Activated gamma-delta T cell (primary cell): ENCODE data around the gene RAP2B.

ENCODE experiments used
- DNase-seq: peaks from one replicate; lab custom pipeline; 2025; lab: John Stamatoyannopoulos, UW

Gene RAP2B

DNA sequence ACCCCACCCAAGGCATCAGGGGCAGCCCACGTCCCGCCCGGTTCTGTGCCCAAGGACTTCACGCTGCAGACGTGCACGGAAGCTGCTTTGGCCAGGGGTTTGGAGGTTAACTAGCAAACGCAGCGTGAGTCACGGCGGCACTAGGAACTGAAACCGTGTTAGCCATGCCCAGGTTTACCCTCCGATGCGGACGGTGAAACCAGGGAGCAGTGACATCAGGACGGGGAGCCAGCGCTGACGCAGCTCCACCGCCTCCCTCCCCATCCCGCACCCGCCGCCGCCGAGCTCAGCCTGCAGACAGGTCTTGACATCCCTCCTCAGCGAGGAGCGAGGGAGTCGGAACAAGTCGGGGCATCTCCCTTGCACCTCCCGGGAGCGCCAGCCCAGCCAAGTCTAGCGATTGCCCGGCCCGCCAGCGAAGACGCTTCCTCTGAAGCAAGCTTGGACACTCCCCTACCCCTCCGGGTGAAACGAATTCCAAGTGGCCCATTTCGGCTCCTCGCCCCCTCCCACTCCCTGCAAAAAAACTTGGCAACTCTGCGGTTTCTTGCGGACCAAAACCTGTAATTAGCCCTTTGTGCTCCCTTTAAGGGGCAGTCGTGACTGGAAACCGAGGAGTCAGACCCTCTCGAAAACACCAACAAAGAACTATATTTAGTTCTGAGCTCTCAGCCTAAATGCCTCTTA, 1.4 kb upstream of the RAP2B start:
- peak; percentile 74 for DNase-seq

DNA sequence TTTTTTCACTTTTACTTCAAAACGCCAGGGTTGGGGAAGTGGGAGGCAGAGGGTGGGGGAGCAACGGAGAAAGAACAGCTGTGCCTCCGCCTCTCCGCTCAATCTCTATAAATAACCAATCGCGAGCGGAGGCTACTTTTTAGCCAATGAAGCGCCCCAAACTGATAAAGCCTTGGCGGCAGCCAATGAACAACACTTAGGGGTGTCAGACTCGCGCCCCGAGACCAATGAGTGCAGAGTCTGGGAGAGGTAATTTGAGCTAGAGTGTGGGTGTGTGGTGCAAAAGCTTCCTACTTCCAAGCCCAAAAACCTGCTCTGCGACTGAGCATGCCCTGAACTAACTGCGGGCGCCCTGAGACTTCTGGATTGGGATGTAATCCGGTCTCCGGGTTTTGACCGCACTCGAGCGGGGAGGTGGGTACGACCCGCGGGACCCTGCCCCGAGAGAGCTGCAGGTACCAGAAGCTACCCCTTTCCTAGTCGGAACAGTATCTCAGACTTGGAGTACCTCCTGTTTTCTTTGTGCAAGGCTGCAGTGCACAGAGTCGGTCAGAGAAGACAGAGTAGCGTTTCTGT, 800 bp upstream of the RAP2B start:
- DNase-seq: peak; percentile 35

DNA sequence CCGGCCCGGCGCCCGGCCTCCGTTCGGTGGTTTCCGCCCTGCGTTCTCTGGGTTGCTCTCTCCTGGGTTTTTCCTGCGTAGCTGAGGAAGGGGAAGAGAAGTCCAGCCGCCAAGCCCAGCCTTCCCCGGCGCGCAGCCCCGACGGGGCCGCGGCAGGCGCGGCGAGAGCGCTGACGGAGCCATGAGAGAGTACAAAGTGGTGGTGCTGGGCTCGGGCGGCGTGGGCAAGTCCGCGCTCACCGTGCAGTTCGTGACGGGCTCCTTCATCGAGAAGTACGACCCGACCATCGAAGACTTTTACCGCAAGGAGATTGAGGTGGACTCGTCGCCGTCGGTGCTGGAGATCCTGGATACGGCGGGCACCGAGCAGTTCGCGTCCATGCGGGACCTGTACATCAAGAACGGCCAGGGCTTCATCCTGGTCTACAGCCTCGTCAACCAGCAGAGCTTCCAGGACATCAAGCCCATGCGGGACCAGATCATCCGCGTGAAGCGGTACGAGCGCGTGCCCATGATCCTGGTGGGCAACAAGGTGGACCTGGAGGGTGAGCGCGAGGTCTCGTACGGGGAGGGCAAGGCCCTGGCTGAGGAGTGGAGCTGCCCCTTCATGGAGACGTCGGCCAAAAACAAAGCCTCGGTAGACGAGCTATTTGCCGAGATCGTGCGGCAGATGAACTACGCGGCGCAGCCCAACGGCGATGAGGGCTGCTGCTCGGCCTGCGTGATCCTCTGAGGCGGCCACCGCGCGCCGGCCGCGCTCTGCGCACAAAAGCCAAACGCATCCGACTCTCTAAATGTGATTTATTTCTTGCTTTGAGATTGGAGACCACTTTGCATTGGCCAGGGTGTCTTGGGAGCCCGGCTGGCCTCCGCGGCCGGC, 727 bp downstream of the RAP2B start:
- DNase-seq: peak; percentile 43

DNA sequence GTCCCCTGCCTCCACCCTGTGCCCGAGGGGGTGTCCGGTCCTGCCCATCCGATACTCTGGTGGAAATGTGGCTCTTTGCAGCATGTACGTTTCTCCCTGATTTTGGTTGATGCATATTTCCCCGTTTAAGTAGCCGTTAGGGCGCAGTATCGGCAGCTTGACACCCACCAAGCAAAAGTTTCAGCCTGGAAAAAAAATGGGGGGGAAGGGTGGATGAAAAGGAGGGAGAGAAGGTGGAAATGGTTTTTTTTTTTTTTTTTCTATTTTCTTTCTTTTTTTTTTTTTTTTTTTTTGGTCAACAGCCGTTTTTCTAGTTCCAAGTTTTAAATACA, 1.3 kb downstream of the RAP2B start:
- no peak for DNase-seq

DNA sequence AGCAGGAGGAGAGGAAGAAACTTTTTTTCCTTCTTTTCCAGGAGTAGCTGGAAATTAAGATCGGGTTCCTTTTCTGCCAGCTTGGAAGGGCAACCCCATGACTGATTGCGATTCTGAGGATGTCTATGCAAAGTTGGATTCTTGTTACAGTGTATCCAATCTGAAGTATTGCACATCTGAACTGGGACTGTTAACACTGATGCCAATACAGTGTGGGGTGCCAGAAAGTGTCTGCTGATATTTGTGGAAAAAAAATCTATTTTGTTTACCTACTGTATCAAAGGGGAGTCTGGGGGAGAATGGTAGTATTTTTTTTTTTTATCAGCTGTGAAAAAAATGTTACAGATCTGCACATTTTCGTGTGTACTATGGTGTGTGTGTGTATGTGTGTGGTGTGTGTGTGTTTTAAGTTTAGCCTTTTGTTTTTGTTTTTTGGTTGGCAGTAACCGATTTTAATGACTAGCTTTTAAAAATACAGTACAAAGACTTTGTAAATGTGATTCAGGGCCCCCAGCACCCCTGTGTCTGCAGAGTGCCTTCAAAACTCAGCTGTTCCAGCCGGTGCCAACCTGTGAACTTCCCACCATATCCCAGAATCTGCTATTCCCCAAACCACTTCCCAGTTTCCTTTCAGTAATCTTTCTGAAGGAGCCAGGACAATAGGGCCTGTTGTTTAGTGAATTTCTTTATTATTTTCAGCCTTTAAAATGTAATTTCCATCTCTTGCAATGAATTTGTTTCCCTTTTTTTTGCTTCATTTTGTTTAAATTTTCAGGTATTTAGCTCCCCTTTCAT, 1.9 kb downstream of the RAP2B start:
- no peak for DNase-seq

DNA sequence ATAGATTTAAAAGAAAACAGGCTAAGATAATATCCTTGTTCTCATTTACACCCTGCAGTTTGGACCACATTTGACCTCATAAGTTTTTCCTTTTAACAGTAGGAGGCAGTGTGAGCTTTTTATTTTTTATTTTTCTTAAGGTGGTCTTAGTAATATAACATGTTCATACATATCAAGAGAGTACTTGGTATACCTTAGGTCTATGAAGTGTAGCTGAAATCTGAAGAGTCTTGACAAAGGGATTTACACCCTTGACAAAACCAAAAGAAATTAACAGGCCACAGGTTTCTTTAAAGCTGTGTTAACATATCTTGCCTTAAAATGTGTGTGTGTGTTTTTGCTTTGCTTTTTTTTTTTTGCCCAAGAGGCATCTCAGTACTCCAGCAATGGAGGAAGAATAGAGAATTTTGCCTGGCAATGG, 3.2 kb downstream of the RAP2B start:
- DNase-seq: no peak

DNA sequence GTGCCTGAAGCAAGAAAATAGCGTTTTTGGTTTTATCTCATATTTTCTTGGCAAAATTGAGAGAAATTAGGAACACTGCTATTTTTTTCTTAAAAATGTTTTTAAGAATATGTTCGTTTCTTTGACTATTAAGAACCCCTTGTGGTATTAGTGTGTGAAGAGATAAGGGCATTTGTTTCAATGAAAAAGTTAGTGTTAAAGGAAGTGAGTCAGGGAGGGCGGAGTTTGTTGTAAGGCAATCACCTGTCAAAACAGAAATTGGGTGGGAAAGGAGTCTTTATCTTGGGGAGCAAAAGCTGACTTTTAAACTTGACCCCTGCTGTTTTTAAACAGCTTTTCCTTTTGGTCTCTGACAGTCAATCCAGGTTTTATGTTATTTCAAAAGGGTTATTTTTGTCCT, 4.2 kb downstream of the RAP2B start:
- DNase-seq: no peak

DNA sequence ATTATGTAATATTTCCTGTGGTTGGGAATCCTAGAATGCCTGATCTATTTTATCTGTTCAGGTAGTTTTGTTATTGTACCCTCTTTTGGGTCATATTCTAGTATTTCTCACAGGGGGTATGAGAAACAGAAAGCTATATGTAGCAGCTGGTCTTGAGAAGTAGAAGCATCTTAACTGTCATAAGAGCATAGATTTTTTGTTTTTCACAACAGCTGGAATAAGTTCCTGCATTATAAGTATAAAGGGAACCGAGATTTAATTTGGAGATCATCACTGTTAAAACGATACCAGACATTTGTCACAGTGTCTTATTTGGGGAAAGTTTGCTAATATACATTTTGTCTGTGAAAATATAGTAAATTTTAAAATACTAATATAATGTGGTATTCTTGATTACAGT, 4.8 kb downstream of the RAP2B start:
- no peak for DNase-seq

DNA sequence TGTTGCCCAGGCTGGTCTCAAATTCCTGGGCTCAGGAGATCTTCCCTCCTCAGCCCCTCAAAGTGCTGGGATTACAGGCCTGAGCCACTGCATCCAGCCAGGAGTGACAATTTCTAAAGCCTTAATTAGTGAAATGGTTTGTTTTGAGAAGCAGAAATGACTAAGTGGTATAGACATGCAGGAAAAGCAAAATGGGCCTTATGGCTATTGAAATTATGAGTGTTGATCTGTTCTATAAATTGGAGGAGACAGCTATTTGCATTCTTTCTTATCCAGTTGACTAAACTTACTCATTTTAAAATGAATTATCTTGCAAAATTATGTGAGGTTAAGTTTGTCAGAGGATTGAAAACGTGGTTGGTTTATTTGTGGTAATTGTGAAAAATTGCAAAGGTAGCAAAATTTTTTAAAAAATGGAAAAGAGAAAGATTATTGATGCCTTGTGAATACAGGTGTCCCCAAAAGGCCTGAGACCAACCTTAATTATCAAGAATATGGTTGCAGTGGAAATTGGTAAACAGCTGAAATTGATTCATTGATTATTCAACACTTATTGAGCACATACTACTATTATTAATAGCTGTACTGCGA, 7.9 kb downstream of the RAP2B start:
- DNase-seq: no peak

DNA sequence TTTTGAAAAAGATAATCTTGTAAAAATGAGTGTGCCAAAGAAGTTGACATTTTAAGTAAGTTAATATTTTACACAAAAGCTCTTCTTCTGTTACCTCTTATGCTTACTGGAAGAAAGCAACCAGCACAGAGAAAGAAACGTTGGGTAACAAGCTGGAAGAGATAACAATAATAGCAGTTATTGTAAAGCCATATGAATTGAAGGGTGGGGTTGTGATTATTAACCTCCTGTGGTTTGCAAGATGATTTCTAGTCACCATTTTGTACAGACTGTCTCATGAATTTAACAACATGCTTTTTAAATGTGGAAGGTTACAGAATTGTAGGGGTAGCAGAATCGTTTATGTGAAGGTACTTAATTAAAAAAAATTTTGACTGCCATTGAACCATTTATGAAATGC, 9.2 kb downstream of the RAP2B start:
- no peak for DNase-seq

DNA sequence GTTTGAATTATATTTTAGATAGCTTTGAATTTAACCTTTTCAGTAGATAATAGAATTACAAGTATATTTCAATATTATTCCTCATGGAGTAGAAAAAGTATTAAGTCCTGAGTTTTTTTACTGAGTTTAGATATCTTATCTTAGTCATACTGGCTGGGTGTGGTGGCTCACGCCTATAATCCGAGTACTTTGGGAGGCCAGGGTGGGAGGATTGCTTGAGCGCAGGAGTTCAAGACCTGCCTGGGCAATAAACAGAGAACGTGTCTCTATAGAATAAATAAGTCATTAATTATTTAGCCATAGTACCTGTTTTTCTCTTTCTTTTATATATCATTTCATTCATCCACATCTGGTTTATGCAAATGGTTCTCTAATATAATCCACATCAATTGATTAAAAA, 9.9 kb downstream of the RAP2B start:
- no peak for DNase-seq

DNA sequence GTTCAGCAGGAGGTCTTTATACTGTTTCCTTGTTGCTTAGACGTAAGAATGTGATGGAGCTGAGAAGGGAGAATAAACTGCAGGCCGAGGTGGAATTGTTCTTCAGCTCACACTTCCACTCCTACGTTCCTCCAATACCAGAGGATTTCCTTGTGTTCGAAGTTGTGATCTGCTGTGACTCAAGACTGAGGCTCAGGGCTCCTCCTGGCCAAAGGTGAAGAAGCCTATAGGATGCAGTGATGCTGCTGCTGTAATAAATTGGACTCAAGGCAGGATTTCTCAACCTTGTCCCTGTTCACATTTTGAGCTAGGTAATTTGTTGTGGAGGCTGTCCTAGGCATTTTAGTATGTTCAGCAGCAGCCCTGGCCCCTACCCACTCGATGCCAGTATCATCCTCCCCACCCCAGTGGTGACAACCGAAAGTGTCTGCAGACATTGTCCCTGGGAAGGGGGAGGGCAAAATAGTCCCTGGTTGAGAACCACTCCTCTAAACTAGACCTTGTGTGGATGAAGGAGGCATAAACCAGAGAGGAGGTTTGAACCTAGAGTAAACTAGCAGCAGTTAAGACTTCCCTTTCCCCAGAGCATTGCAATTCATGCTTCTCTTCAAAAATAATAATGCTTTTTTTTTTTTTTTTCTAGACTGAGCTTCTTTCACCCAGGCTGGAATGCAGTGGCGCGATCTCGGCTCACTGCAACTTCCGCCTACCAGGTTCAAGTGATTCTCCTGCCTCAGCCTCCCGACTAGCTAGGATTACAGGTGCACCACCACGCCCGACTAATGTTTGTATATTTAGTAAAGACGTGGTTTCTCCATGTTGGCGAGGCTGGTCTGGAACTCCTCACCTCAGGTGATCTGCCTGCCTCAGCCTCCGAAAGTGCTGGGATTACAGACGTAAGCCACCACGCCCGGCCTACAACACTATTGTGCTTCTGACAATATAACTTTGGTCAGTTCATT, 11.1 kb downstream of the RAP2B start:
- no peak for DNase-seq

DNA sequence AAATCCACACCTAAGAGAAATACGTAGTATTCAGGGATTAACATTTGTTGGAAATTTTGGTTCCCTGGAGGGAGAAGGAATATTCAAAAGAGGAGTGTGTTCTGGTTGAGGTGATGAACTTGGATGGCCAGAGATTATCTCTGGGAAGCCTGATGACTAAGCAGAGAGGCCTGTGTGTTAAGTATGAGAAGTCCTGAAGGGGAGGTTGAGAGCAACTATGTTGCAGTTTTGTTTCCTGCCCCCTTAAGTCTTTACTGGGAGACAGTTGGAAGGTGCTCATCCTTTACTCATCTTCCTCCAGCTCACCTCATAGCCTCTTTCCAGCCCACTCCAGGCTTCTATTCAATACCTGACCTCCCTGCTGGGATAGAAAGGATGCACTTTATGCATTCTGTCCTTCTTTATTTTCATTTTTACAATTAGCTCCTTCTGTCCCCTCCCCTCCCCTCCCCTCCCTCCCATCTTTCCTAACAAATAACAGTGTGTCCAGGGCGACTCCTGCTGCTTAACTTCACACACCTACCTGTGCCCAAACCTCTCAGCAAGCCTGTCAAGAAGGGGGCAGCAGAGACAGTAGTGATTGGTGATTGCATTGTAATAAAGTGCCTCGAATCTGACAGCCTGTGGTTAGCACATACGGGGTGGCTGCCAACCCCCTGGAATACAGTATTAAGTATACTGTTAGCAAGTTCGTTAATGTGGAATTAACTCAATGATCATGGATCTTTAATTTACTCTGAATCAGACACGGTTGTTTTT, 11.9 kb downstream of the RAP2B start:
- no peak for DNase-seq

DNA sequence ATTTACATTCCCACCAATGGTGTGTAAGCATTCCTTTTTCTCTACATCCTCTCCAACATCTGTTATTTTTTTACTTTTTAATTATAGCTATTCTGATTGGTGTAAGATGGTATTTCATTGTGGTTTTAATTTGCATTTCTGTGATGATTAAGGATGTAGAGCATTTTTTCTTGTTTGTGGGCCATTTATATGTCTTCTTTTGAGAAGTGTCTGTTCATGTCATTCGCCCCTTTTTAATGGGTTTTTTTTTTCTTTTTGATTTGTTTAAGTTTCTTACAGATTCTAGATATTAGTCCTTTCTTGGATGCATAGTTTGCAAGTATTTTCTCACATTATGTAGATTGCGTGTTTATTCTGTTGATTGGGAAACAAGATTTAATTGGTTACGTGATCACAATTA, 14.2 kb downstream of the RAP2B start:
- no peak for DNase-seq

DNA sequence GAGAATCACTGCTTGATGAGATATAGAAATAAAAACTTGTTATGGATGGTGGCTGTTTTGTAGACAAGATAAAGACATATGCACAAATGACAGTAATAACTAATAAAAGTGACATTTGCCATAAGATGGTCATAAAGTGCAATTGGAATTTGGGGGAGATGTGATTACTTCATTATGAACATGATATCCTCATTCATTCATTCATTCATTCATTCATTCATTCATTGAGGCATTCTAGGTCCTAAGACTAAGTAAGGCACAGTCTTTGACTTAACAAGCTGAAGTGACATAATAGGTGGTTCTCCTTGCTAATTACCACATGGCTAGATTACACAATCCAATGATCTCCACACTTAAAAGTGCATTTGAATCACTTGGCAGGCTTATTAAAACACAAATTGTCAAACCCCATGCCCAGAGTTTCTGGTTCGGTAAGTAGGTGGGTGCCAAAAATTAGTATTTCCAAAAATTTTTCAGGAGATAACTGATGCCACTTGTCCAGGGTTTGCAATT, 18.9 kb downstream of the RAP2B start:
- DNase-seq: no peak

DNA sequence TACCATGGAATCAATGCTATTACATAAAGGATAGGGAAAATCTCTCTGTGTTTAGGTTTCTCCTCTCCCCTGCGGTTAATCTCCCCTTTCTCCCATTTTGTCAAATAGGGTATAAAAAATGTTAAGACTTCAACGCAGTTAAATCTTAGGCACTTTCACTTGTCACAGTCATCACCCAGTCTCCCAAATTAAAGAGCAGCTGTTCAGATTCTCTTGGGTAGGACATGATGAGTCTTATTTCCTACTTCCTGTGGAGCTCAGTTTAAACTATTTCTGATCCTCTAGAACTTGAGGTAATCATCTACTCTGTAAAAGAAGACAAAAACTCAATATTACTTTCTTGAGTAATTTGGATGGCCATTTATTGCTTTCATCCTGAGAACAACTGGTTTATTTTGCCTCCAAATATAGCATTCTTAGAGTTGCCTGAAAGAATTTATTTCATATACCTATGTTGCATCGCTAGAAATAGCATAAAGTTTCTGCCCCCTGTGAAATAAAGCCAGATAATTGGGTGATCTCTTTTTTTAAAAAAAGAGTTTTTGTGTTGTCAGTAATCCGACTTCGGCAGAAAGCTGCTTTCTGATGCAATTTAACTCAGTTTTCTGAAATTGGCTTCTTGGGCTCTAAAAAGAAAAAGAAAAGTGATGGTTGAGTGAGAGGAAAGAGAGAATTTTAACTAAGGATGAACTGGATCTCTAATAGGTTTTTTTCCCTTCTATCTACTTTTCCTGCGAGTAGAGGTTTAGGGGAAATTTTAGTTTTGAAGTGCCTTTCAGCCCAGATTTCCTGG, 20.7 kb downstream of the RAP2B start:
- no peak for DNase-seq

DNA sequence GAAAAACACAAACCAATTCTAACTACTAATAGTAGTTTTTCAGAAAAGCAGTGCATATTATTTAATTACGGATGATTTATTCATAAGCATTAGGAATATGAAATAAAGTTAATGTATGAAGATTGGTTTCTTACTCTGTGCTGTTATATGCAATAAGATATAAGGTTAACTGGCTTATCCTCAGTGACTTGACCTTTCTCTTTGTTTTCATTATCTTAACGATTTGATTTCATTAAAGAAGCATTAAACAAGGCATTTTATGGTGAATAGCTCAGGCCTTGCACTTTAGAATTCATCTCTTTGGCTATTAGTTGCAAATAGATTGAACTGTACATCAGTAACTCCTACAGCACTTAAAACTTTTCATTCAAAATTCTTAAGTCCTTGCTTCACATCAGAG, 28.9 kb downstream of the RAP2B start:
- DNase-seq: no peak

DNA sequence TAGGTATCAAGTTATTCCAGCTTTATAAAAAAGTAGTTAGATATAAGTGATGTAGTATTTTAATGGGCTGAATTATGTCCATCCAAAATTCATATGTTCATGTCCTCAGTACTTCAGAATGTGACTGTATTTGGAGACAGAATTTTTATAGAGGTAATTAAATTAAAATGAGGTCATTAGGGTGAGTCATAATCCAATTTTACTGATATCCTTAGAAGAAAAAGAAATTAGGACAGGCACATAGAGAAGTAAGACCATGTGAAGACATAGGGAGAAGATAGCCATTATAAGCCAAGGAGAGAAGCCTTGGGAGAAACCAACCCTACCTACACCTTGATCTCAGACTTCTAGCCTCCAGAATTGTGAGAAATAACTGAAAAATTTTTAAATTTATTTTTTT, 30.3 kb downstream of the RAP2B start:
- DNase-seq: no peak
